Measurements from ENCODE around the gene OAF.
"Not testable (repeated sequence)": the region's sequence is repeated elsewhere in the genome, so short reads cannot be mapped to it uniquely, and the experiment has no call there.

OAF gene

GRCh38 chr11:120244476-120245365 lies 33.9 kb downstream of the OAF start:
- DNase-seq = no peak

- no peak for DNase-seq
These were observed 34.6 kb downstream of the OAF start for GRCh38 chr11:120245434-120245833.

GRCh38 chr11:120248551-120249278 lies 37.9 kb downstream of the OAF start:
- DNase-seq = no peak

GRCh38 chr11:120249279-120250262 lies 38.7 kb downstream of the OAF start:
- no peak for DNase-seq

- DNase-seq = not testable (repeated sequence)
These were observed 42.5 kb downstream of the OAF start for GRCh38 chr11:120253377-120253776.

GRCh38 chr11:120254788-120255518 lies 44.1 kb downstream of the OAF start:
- DNase-seq = no peak

GRCh38 chr11:120255519-120255866 lies 44.7 kb downstream of the OAF start:
- DNase-seq = no peak

- no peak for DNase-seq
These were observed 45.3 kb downstream of the OAF start for GRCh38 chr11:120256178-120256577.

GRCh38 chr11:120256779-120257178 lies 45.9 kb downstream of the OAF start:
- DNase-seq = no peak

- DNase-seq = no peak
These were observed 46.5 kb downstream of the OAF start for GRCh38 chr11:120257346-120257745.

- no peak for DNase-seq
These were observed 47.8 kb downstream of the OAF start for GRCh38 chr11:120258661-120259060.

GRCh38 chr11:120259241-120259640 lies 48.4 kb downstream of the OAF start:
- no peak for DNase-seq

- no peak for DNase-seq
These were observed 49.2 kb downstream of the OAF start for GRCh38 chr11:120259988-120260565.

GRCh38 chr11:120260616-120261015 lies 49.8 kb downstream of the OAF start:
- DNase-seq = no peak

GRCh38 chr11:120261321-120261720 lies 50.5 kb downstream of the OAF start:
- no peak for DNase-seq

GRCh38 chr11:120261931-120262330 lies 51.1 kb downstream of the OAF start:
- DNase-seq = no peak

GRCh38 chr11:120267319-120267718 lies 56.5 kb downstream of the OAF start:
- no peak for DNase-seq

GRCh38 chr11:120268686-120269085 lies 57.9 kb downstream of the OAF start:
- no peak for DNase-seq

GRCh38 chr11:120270386-120270785 lies 59.6 kb downstream of the OAF start:
- DNase-seq = no peak

- no peak for DNase-seq
These were observed 60.8 kb downstream of the OAF start for GRCh38 chr11:120271672-120272071.

- DNase-seq = no peak
These were observed 61.5 kb downstream of the OAF start for GRCh38 chr11:120272303-120272702.

- DNase-seq = no peak
These were observed 62.6 kb downstream of the OAF start for GRCh38 chr11:120273432-120273831.
